SH-SY5Y (cell line): ENCODE results near the gene CUBN.

Source experiments
- GATA2 ChIP-seq: IDR thresholded peaks from 2 replicates; pipeline ENCODE4 v1.6.1; 2011; ENCODE audit warnings: mild to moderate bottlenecking, low read depth, low read length
- GATA3 ChIP-seq: IDR thresholded peaks from 2 replicates; pipeline ENCODE4 v1.6.1; 2011; ENCODE audit warnings: low read depth, mild to moderate bottlenecking, low read length, moderate library complexity

The CUBN gene

GRCh38 chr10:16950656-16951601 is 178.7 kb downstream of the CUBN start:
- TF ChIP-seq GATA3 (no peak), GATA2 (no peak)

GRCh38 chr10:16949816-16950215 is 179.8 kb downstream of the CUBN start:
- TF ChIP-seq GATA2 (no peak), GATA3 (no peak)

GRCh38 chr10:16948361-16948760 is 181.2 kb downstream of the CUBN start:
- TF ChIP-seq GATA3 (no peak), GATA2 (no peak)

GRCh38 chr10:16947069-16947468 is 182.5 kb downstream of the CUBN start:
- TF ChIP-seq GATA2: no peak
- no peak for TF ChIP-seq GATA3

GRCh38 chr10:16945593-16945992 is 184.0 kb downstream of the CUBN start:
- TF ChIP-seq GATA3: no peak
- no peak for TF ChIP-seq GATA2

GRCh38 chr10:16944986-16945385 is 184.6 kb downstream of the CUBN start:
- no peak for TF ChIP-seq GATA2
- no peak for TF ChIP-seq GATA3

GRCh38 chr10:16944402-16944801 is 185.2 kb downstream of the CUBN start:
- no peak for TF ChIP-seq GATA3
- TF ChIP-seq GATA2: no peak

GRCh38 chr10:16943295-16944285 is 186.0 kb downstream of the CUBN start:
- TF ChIP-seq GATA3: no peak
- no peak for TF ChIP-seq GATA2

- TF ChIP-seq GATA2 (no peak), GATA3 (no peak)
These were observed 187.1 kb downstream of the CUBN start for GRCh38 chr10:16942381-16943078.

- TF ChIP-seq GATA3 (no peak), GATA2 (no peak)
These were observed 187.7 kb downstream of the CUBN start for GRCh38 chr10:16941870-16942269.

- TF ChIP-seq GATA2 (no peak), GATA3 (no peak)
These were observed 188.5 kb downstream of the CUBN start for GRCh38 chr10:16941067-16941466.

GRCh38 chr10:16938952-16939351 is 190.7 kb downstream of the CUBN start:
- no peak for TF ChIP-seq GATA2
- no peak for TF ChIP-seq GATA3

GRCh38 chr10:16934461-16934860 is 195.2 kb downstream of the CUBN start:
- TF ChIP-seq GATA3 (no peak), GATA2 (no peak)

- TF ChIP-seq GATA2 (no peak), GATA3 (no peak)
These were observed 195.8 kb downstream of the CUBN start for GRCh38 chr10:16933783-16934182.

- TF ChIP-seq GATA2 (no peak), GATA3 (no peak)
These were observed 197.7 kb downstream of the CUBN start for GRCh38 chr10:16931930-16932329.
